HG03135 (cell line): ENCODE data around the gene RAB15.

Experiments used
- ATAC-seq: cut with Tn5 transposase; IDR thresholded peaks from one replicate; pipeline ENCODE4 v1.9.1; 2021; ENCODE audit warnings: mild to moderate bottlenecking, moderate library complexity; ENCODE audit not compliant: unreplicated experiment

Gene RAB15

DNA sequence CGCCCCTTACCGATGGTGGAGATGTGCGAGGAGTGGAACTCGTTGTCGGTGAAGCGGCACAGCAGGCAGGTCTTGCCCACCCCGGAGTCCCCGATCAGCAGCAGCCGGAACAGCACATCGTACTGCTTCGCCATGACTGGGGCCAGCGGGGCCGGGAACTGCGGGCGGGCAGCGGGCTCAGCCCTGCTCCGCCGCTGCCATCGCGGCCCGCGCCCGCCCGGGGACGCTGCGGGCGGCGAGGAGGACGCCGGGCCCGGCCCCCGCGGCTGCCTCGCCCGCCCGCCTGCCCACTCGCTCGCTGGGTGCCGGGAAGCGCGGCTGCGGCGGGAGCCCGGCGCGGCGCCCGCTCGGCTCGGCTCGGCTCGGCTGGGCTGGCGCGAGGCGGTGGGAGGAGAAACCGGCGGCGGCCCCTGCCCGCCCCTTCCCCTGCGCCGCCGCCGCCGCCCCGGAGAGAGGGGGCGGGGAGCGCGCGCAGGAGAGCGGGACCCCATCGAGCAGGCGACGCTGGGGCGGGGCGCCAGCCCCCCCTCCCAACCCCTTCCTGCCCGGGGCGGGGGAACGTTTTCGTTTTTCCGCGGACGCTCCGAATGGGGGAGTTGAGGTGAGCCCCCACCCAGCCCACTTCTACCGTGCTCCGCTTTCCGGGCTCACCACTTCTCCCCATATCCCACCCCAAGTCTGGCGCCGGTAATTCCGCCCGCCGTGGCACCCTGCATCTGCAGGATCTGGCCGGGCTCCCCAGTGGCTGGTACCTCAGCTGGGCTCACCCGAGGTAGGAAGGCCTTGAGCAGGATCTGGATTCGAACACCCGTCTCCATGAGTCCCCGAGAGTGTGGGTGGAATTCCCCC is at the start of gene RAB15:
Gene RAB15 (minus strand): TSS at position 394 of the 849 bp plus-strand sequence. CDS start 260 bp downstream, at position 134.
- ATAC-seq: peak; percentile 46

DNA sequence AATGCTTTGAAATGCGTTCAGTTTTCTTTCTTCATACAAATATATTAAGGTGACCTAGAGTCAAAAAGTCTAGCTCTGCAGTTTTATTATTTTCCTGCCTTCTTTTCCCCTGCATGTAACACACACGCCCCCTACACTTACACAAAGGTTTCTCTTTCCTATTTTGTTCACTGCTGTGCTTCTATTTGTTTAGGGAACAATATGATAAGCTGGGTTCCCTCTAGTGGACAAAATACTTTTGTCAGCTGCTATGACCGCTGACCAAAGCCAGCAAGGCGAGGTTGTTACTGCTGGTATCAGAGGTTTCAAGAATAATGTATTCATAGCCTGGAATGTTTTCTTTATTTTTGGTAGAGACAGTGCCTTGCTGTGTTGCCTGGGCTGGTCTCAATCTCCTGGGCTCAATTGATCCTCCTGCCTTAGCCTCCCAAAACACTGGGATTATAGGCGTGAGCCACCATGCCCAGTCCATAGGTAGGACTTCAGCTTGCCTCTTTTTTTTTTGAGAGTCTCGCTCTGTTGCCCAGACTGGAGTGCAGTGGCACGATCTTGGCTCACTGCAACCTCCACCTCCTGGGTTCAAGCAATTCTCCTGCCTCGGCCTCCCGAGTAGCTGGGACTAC is 47.9 kb upstream of the RAB15 start:
- no peak for ATAC-seq

DNA sequence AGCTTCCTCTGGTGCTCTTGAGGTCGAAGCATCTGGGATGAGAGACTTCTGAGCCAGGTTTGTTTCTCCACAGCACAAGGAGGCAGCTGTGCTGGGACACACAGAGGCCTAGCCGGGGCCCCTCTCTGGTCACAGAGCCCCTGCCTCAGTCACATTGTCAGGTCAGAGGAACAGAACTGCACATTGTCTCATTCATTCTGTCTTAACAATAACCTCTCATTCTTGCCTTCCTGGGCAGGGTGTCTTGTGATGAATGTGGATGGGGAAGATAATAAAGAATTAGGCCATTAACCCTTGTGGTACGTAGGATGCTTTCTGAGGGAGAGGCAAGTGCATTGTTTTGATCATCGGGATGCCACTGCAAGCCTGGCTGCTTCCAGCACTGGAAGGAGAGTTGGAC is 44.3 kb upstream of the RAB15 start:
- no peak for ATAC-seq

DNA sequence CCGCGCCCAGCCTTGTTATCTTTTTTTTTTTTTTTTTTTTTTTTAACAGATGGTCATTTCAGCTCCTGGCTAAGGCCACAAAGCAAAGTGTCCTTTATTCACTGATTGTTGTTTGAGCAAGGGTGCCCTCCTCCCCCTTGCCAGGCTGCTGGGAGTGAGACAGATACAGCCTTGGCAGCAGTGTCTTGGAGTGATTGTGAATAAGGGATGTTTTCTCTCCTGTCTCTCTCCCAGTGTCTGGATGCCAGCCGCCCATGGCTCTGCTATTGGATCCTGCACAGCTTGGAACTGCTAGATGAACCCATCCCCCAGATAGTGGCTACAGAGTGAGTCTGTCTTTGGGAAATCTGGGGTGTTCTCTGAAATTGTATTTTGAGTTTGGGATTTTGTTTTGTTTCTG is 43.3 kb upstream of the RAB15 start:
- ATAC-seq: no peak

DNA sequence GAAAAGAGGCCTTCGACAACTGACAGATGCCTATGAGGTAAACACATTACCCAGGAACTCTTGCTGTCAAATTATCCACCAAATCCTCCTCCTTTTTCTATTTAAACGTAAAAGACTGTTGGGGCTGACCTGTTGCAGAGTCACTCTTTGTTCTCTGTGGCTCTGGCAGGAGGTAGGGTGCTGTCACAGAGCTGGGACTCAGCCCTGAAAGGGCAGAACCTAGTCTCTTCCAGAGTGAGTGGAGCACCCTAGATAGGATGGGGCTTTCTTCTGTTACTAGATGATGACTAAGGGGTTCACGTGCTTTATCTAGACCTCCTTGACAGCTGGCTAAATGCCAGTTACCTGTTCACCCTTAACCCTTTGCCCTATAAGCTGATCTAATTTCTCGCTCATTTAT is 40.2 kb upstream of the RAB15 start:
- no peak for ATAC-seq

DNA sequence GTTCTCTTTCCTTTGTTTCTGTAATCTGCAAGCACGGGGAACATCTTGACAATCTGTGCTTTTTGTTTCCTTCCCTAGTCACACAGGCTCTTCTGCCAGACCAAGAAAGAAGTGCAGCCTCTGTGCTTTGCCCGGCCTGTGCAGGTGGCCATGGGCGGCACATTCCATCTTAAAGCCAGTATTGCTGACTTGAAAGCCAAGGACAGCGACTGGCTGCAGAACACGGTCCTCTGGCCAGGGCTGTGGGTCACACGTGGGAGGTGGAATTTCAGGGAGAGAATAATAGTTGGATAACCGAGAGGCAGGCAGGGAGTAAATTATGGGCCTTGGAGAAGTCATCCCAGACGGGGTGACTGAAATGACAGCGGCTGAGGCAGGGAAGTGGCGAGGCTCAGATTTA is 39.4 kb upstream of the RAB15 start:
- no peak for ATAC-seq

DNA sequence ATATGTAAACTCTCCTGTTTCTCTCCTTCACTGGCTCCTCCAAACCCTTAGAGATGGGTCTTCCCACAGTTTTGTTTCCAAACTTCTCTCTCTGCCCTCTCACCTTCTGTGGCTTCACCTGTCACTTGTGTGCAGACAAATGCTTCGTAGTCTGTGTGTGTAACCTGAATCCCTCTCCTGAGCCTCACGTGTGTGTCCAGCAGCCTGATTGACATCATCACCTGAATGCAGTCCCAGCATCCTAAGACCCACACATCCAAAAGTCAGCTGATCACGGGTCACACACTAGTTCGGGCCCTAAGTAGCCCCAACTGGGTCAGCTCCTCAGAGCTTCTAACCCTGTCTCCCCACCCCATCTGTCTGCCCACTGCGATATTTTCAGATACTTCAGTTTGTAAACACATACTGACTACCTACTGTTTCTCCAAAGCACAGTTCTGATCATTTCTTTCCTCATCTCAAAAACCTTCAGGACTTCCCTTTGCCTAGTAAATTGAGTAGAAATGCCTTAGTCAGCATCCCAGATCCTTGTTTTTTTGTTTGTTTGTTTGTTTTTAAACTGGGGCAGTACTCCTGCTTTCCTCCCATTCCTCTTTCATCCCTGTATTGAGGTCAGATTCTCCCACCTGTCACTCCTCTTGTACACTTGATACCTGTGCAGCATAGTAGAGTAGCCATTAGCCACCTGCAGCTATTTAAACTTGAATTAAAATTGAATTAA is 38.2 kb upstream of the RAB15 start:
- no peak for ATAC-seq

DNA sequence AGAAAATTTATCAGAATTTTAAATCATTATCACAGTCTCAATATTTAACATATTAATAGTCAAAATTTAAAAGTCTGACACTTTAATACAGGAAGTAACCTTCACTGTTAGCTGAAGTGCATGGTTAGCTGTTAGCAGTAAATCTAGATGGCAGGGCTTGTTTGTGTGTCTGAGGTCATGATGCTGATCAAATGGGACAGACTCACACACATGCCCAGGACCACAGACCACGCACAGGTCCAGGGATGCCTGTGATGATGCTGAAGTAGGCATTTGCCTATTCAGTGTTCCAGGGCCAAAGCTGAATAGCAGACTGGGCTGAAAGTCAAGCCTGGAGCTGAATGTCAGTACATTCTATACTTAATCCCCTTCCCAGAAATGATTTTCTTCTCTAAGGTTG is 35.1 kb upstream of the RAB15 start:
- no peak for ATAC-seq

DNA sequence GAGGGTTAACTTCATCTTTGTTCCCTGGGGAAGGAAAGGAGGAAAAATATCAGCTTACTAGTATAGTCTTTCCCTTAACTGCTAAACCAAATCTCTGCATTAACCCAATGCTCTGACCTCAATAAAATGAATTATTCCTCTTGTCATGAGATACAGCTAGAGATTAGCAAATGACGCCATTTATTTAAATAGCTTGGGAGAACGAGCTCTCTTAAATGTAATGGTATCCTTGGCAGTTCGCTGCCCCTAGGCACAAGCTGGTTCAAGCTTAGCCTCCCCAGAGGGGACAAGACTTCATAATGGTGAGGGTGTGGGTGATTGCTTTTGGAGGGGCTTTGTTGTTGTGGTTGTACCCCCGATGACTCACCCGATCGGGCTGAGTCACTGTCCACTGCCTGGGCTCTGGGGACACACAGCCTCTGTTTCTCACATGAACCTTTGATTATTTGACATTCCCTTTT is 34.2 kb upstream of the RAB15 start:
- no peak for ATAC-seq

DNA sequence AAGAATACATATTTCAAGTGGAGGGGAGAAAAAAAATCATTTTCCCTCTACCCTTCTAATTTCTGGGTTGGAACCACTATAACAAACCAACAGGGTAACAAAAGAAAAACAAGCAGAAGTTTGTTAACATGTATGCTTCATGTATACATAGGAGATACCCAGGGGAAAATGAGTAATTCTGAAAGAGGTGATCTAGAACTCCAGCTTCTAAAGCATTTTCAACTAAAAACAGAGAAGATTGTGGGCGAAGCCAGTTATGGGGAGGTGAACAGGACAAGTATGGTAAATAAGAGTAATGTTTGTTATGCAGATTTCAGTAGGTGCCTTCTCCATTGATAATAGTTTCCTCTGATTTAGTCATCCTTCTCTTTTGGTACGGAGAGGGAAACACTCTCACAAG is 31.3 kb upstream of the RAB15 start:
- peak; percentile 59 for ATAC-seq

DNA sequence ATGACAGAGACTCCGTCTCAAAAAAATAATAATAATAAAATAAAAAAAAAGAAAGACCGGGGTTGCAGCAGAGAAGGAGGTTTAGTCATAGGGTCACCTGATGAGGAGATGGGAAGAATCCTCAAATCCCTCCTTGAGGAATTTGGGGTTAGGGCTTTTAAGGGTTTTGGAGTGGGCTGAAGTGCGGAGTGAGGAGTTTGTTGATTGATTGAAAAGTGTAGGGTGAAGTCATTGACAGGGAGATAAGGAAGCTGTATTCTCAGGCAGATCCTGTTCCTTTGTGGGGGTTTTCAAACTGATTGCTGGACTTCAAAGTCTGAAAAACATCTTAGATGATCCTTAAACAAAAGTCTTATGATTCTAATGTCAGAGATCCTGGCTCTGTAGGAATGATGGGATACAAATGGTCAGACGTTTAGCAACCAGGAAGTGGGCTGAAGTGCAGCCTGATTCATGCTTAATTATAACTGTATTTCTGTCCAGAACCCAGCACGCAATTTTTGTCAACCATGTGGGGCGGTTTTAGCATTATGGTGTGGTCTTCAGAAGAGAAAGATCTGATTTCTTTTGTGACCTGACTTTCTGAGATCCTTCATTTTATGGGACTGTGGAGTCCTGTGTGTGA is 30.6 kb upstream of the RAB15 start:
- ATAC-seq: no peak

DNA sequence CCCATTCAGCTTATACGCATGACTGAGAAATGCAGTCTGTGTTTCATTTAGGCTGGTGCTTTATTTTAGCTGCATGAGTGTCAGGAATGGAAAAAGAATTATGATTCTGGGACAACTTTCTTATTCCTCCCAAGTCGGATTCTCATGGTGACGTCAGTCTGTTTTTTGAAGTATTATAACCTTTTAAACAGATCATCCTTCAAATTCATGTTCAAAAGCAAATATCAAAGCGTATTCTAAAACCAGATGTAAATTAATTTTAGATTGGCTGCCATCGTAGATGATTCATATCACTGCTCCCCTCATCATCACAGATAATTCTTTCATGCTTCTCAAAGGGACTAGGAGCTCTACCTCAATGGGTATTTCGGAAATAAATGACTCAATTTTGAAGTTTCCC is 29.6 kb upstream of the RAB15 start:
- no peak for ATAC-seq

DNA sequence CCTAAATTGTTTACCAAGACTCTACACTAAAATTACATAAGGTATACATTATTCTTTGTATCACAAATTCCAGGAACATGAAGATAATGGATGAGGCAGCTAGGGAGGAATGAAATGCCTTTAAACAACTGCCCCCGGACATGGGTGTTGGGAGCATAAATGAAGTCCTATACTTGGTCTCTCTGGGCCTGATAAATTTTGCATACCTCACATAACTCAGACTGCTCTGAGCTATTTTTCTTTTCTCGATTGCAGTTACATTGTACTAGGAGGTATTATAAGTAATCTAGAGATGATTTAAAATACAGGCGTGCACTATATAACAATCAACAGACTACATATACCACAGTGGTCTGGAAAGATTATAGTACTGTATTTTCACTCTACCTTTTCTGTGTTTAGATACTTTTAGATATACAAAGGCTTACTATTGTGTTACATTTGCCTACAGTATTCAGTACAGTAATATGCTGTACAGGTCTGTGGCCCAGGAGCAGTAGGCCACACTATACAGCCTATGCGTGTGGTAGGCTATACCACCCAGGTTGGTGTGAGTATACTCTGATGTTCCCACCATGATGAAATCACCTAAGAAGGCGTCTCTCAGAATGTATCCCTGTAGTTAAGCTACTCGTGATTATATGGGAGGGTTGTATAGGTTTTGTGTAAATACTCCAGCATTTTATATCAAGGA is 28.9 kb upstream of the RAB15 start:
- no peak for ATAC-seq

DNA sequence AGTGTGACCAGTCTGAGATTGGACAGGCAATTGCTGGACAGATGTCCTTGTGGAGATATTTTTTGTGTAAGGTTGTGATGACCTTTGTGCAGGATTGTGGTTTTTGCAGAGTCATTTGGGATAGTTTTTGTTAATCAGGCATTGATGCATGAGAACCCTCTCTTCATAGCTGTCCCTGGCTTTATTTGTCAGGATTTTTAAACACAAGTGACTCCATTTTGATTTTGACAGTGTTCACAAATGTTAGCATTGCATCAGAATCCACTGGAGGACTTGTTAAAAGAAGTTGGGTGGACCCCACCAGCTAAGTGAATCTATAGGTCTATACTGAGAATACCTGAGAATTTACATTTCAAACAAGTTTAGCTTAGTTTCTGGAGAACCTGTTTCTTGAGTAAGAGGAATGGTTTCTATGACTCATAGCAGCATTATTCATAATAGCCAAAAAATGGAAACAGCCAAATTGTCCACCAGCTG is 26.4 kb upstream of the RAB15 start:
- no peak for ATAC-seq

DNA sequence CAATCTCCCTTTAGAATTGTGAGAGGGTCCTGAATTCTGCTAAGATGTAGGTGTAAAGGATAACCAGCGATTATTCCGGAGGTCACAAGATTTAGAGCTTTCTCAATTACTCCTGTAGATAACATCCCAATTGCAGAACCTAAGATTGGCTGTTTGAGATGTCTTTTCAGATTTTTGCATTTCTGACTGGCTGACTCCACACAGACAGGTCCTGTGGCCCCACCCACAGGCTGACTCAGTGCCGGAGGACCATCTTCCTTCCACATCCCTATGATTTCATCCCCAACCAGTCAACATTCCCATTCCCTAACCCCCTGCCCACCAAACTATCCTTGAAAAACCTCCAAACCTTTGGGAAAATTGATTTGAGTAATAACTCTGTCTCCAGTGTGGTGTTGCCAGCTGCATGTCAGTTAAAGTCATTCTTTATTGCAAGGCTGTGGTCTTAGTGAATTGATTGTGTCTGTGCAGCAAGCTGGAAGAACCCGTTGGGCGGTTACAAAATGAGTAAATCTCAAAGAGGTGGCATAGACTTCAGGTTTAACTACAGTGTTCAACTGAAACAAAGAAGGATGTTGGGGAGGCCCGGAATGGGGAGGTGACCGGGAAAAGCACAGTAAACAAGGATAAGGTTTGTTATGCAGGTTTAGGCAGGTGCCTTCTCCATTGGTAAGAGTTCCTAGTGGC is 25.1 kb upstream of the RAB15 start:
- ATAC-seq: no peak

DNA sequence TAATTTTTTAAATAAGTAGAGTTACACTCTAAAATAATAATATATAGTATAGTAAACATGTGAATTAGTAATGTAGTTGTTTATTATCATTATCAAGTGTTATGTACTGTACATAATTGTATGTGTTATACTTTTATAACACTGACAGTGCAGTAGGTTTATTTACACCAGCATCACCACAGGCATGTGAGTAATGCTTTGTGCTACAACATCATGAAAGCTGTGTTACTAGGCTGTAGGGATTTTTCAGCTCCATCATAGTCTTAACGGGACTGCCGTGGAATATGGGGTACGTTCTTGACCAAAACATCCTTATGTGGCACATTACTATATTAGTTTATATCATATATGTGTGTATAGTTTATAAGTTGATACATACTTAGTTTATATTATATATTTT is 23.2 kb upstream of the RAB15 start:
- no peak for ATAC-seq

DNA sequence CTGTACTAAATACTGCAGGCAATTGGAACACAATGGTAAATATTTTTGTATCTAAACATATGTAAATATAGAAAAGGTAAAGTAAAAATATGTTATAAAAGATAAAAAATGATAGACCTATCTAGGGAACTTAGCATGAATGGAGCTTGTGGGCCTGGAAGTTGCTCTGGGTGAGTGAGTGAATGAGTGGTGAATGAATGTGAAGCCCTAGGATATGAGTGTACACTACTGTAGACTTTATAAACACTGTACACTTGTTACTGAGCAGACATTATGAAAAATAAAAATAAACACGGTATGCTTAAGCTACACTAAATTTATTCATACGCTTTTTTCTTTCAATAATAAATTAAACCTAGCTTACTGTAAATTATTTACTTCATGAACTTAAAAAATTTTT is 22.4 kb upstream of the RAB15 start:
- no peak for ATAC-seq

DNA sequence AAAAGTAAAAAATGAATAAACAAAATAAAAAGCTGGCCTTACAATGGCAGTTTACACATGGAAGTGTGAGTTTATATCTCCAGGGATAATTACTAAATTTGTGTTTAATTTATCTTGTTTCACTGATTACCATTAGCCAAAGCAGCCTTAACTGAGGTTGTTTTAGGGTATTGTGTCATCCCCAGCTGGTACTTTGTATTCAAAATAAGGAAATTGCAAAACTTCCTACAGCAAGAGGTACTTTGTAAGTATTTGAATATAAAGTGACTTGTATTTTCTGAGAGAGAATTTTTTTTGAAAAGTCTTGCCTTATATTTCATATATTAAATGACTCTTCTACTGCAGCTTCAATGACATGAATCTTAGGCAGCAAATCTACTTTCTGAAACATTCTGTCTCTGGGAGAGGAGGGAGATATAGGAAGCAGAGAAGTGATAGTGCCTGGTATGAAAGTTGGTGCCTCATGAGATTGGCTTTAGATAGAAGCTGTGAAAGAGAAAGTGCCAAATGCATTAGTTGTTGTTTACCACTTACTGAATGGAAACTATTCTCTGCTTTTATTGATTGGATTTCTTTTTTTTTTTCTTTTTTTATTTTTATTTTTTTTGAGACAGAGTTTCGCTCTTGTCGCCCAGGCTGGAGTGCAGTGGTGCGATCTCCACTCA is 21.3 kb upstream of the RAB15 start:
- ATAC-seq: no peak

DNA sequence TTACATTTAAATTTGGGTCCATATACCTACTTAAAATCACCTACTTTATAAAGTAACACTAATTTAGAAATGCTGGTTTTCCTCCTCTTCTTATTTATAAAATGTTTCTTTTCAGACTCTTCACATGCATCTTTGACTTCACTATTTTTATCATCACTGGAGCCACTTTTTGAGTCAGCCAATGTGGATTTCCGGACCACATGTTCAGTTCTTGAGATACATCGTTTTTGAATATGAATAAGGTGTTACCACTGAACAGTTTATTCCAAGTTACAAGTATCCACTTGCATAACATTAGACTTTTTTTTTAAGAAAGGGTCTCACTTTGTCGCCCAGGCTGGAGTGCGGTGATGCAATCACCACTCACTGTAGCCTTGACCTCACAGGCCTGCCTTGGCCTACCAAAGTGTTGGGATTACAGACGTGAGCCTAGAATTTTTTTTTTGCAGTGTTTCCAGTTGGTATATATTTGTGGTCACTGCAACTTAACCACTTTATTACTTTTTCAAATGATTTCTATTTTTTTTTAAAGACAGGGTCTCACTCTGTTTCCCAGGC is 20.3 kb upstream of the RAB15 start:
- ATAC-seq: no peak
